ENCODE data around the gene OPCML.

Gene OPCML

DNA sequence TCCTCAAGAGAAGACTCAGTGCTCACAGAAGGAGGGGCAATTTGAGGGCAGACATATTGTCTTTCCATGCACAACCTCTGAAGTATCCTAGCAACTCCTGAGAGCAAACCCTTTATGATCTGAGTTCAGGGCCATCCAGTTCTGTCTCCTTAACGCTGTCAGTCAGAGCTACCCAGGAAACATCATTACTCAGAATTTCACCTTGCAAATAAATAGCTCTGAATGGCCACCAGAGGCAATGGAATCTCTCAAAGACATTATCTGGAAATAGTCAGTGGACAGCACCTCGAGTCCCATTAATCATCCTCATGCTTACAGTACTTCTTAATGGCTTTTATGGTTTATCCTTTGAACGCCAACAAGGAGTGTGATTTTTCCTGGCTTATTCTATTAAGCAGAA, 656.1 kb downstream of the OPCML start:
- TF ChIP-seq, protein P1, sequence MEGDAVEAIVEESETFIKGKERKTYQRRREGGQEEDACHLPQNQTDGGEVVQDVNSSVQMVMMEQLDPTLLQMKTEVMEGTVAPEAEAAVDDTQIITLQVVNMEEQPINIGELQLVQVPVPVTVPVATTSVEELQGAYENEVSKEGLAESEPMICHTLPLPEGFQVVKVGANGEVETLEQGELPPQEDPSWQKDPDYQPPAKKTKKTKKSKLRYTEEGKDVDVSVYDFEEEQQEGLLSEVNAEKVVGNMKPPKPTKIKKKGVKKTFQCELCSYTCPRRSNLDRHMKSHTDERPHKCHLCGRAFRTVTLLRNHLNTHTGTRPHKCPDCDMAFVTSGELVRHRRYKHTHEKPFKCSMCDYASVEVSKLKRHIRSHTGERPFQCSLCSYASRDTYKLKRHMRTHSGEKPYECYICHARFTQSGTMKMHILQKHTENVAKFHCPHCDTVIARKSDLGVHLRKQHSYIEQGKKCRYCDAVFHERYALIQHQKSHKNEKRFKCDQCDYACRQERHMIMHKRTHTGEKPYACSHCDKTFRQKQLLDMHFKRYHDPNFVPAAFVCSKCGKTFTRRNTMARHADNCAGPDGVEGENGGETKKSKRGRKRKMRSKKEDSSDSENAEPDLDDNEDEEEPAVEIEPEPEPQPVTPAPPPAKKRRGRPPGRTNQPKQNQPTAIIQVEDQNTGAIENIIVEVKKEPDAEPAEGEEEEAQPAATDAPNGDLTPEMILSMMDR (IDR thresholded peaks at IDR 0.05; ENCODE audit: borderline replicate concordance, insufficient read depth, low read depth, low read length) = no peak

DNA sequence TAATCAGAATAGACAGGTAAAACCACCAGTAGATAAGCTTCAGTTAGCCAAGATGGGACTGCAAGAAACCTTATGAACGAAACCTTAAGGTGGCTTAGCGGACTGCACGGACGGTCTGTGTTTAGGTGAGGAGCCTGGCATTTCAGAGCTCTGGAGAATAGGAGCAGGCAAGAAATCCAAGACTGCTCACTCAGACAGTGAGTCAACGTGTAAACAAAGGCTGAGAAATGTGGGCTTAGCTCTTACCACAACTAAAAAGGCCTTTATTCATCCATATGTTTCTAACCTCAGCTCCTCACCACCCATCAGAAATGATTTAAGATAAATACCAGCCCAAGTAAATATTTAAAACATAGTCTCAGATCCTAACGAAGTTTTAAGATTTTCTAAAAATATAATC, 657.7 kb downstream of the OPCML start:
- TF ChIP-seq, protein P1 (IDR thresholded peaks at IDR 0.05; ENCODE audit: borderline replicate concordance, insufficient read depth, low read depth, low read length) = no peak
- H3K4me3 ChIP-seq (ENCODE audit: low read depth, low read length) = no peak overlapping the region

More for the DNA sequence above, 656.1 kb downstream of the OPCML start:
- H3K4me3 ChIP-seq (ENCODE audit: low read depth, low read length) = no peak overlapping the region

GRCh38 chr11:132873841-132874240, 658.5 kb downstream of the OPCML start:
- TF ChIP-seq, protein P1 (IDR thresholded peaks at IDR 0.05; ENCODE audit: borderline replicate concordance, insufficient read depth, low read depth, low read length) = no peak
- H3K4me3 ChIP-seq (ENCODE audit: low read depth, low read length) = no peak overlapping the region

DNA sequence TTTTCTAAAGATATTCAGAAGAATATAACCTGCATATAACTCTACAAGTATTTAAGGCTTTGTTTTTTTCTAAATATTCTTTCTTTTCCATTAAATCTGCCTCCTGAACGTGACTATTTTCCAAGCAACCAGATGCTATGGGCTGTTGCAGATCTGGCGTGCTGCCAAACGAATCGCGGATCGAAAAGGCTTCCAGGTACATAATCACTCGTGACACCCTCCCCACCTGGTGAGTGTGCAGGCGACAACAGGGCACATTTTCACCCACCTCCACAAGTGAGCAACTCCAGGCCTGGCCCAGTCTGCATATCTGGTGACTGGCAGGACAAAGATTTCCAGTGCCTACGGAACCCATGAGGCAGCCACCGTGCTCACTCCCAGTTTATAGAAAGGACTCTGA, 660.1 kb downstream of the OPCML start:
- no peak overlapping the region for H3K4me3 ChIP-seq (ENCODE audit: low read depth, low read length)
- TF ChIP-seq, protein P1 (IDR thresholded peaks at IDR 0.05; ENCODE audit: borderline replicate concordance, insufficient read depth, low read depth, low read length) = no peak

DNA sequence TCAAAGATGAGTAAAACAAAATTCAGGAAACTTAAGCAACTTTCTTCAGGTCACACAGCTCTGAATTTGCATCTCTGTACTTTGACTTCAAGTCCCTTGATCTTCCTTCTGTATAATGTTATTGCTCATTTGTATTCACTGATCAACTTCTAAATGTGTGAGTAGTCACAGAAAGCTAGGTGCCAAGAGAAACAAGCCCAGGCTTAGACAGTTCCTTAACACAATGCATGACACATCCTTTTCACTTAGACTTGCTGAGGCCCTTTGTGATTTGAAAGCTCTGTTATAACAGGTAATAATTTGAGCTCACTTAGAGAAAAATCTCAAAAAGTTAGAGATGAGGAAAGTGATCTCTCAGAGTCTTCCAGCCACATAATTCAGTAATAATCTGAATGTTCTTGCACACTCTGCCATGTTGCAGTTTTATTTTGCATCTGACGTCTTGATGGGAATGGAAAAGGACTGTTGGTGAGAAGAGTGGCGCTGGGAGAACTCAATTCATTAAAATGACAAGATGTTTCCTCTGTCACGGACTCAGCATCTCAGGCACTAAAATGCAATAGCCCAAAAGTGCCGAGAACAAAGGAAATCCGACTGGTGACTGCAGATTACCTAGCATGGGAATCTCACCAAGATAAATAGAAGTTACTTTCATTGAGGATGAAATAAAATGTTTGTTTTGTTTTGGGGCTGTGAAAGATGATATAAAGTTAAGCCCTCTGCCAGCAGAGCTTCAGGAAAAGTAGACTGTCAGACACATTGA, 665.3 kb downstream of the OPCML start:
- TF ChIP-seq, protein P1 (IDR thresholded peaks at IDR 0.05; ENCODE audit: borderline replicate concordance, insufficient read depth, low read depth, low read length) = no peak
- no peak overlapping the region for H3K4me3 ChIP-seq (ENCODE audit: low read depth, low read length)

DNA sequence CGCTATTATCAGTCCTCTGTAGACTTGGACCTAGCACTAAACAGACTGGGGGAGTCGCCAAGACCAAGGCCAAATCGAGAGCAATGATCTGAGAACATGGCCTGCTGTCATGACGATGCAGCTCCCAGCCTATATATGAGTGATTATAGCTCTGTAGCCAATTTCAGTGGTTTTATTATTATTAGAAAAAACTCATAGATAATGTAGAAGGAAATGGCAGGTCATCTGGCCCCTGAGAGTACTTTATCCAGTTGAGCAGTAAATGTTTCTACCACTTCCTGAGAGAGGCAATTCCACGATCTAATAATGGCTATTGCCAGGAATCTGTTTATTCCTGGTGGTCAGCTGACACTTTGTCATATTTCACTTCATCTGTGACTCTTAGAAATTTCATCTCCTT, 666.7 kb downstream of the OPCML start:
- no peak overlapping the region for H3K4me3 ChIP-seq (ENCODE audit: low read depth, low read length)
- TF ChIP-seq, protein P1 (IDR thresholded peaks at IDR 0.05; ENCODE audit: borderline replicate concordance, insufficient read depth, low read depth, low read length) = no peak
